CD4-positive, alpha-beta T cell treated with Interferon alpha-2 for 1 hour (primary cell): Measurements from ENCODE around the gene HNRNPF.
"Not testable (repeated sequence)": the region's sequence is repeated elsewhere in the genome, so short reads cannot be mapped to it uniquely, and the experiment has no call there.

Experiments used
- DNase-seq, 2 donors: peaks; one replicate each; pipeline ENCODE4 v3.0.0-alpha.2; 2020 to 2022

Gene HNRNPF

DNA sequence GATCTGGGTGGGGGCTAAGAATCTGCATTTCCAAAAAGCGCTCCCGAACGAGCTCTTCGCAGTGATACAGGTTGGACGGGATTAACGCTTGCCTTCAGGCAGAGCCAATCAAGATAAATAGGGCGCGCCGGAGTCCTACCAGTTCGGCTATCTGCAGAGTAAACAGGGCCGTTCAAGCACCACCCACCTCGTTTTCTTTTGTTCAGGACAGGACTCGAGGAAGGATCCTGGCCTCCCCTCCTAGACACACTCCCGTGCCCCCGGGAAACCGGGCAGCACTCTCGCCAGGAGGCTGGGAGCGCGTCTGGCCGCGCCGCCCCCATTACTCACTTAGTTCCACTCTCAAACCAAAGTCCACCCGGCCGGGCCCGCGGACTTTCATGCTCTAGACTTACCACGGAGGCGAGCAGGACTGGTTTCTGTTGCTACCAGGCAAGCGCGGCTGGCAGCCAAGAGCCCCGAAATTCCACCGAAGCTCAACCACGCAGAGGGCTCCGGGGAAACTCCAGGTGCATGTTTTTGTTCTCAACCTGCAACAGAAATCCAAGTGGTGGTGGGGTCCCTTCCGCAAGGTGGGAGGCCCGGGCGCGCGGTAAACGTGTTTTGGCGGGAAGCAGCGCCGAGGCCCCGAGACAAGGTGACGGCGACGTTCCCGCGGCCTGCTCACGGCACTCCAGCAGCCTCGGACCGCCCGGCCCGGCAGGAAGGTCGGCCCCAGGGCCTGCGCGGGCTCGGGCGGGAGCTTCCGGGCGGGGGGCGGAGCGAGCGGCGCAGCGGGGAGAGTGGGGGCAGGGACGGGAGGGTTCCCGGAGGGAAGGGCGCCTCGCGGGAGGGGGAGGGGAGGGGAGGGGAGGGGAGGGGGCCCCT is 12.7 kb downstream of the HNRNPF start:
- DNase-seq: peak; percentile 62 to 80

DNA sequence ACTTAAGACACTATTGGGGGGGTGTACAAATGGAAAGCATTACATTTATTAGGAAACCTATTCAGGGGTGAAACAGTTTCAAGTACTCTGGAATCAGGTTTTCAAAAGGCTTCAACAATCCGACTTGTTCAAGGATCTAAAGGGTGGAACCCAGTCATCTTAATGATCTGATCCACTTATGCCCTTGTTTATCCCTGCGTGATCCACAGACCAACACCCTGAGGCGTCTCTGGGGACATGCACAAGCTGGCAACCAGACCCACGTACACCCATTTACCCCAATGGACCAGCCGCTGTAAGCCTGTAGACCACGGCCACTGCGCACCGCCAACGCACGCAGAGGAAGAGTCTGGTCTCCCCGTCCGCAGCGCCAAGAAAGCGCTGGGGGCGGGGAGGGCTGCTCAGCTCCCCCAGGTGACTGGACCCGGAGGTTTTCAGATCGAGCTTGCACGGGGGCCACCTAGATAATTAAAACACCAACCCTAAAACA is 13.4 kb downstream of the HNRNPF start:
- DNase-seq: peak in 1 of 2 donors; percentile 49

DNA sequence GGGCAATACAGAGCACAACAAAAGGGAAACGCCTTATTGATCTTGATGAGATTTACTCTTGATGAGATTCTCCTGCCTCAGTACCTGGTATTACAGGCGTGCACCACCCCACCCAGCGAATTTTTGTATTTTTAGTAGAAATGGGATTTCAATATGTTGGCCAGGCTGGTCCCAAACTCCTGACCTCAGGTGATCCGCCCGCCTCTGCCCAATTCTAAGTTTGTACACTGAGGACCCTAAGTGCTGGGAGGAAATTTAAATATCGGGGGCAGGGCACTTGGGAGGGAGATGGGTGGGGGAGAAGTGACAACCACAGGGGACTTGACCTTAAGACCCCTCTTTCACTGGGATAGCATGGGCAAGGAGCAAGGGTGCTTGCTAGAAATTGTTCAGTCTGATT is 14.1 kb downstream of the HNRNPF start:
- no peak for DNase-seq

DNA sequence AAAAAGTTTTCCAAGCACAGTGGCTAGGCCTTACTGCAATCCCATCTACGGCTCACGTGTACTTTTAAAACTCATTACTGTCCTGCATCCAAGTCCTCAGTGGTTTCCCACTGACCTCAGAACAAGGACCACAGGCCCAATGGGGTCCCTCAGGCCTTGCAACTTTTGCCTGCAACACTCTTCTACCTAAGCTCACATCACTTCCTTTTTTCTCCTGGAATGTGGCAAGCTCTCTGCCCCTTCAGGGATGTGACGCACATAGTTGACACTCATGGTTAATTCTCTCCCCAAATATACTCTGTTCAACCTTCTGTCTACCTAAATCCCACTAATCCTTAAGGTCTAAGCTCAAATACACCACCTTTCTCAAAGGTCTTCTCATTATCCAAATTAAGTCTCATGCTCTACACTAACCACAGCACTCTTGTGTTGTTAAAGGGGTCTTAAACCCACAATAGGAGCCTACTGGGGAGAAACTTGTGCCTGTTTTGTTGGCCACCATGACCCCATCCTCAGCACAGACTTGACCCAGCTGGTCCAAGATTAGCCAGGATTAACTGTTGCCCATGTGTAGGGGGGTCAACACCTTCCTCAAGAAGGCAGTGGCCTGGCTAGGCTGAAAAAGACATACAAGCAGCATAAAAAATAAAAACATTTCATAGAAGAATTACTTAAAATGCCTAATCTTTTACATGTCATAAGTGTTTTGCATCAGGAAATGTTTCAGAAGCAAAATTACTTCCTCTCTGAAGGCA is 15.2 kb downstream of the HNRNPF start:
- DNase-seq: no peak

GRCh38 chr10:43393186-43393585 is 15.8 kb downstream of the HNRNPF start:
- not testable (repeated sequence) for DNase-seq

DNA sequence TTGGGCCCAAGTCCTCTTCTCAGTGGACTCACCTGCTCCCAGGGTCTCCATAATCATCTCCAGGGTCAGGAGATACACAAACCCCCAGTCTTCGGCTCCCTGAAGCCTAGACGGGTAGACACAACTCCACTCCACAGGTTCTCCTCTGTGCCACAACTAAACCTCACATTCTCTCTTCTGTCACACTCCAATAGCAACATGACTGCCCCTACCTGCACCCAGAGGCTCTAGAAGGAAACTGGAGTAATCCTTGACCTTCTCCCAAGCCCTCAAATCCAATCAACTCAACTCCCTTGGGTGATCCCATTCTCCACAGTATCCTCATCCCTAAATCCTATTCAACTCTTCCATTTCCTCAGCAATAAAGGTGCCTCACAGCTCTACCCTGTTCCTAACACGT is 16.2 kb downstream of the HNRNPF start:
- no peak for DNase-seq

DNA sequence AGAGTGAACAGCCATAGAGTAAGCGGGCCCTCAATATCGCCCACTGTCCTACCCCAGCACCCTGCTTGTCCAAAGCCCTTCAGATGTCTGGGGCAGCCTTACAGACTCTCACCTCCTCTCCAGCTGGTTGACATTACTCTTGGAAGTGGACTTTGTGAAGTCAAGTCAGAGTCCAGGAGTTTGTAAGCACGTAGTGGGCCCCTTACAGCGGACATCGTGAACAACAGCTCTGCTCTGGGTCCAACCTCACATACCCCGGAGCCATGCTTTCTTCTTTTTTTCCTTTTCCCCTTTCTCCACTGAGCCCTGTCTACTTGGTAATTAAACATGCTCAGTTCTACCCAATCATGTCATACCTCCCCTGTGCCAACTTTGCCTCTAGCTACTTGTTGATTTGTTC is 17.5 kb downstream of the HNRNPF start:
- no peak for DNase-seq

DNA sequence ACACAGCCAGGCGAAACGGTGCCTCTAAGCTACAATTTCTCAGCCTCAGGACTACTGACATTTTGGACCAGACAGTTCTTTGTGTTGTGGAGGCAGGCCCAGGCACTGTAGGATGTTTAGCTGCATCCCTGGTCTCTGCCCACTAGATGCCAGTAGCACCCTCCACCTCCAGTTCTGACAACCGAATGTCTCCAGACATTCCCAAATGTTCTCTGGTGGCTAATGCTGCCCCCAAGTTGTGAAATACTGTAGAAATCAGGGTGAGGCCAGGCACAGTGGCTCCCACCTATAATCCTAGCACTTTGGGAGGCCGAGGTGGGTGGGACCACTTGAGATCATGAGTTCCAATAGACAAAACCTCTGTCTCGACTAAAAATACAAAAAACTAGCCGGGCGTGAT is 18.2 kb downstream of the HNRNPF start:
- DNase-seq: peak in 1 of 2 donors; percentile 53

DNA sequence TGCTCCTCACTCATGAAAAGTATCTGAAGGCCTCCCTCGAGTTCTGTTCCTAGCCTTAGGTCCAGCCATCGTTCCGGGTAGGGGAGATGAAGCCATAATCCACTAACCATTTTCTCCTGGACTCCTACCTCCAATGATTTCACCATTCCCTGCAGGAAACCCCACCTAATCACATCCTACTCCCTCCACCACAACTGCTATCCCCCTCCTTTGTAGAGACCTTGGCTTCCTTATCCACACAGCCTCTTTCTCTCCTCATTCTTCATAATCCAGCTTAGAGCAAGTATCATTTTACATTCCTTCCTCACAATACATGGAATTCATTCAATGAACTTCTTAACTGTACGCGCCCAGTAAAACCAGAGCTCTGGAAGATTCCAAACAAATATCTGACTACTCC is 18.7 kb downstream of the HNRNPF start:
- no peak for DNase-seq

GRCh38 chr10:43389867-43390266 is 19.1 kb downstream of the HNRNPF start:
- DNase-seq: no peak

DNA sequence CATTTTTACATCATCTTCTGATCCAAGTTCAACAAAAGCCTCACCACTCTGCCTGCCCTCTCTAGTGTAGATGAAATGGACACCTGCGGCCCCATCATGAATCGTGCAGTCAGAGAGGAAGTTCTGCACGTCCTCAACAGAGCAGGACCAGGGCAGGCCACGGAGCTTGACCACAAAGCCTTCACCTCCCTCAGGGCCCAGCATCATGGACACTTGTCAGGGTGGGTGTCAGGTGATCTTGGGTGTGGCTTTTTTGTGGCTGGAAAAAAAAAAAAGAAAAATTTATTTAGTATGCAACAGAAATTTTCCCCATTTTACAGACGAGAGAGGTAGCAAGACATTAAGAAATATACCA is 21.3 kb downstream of the HNRNPF start:
- DNase-seq: no peak

DNA sequence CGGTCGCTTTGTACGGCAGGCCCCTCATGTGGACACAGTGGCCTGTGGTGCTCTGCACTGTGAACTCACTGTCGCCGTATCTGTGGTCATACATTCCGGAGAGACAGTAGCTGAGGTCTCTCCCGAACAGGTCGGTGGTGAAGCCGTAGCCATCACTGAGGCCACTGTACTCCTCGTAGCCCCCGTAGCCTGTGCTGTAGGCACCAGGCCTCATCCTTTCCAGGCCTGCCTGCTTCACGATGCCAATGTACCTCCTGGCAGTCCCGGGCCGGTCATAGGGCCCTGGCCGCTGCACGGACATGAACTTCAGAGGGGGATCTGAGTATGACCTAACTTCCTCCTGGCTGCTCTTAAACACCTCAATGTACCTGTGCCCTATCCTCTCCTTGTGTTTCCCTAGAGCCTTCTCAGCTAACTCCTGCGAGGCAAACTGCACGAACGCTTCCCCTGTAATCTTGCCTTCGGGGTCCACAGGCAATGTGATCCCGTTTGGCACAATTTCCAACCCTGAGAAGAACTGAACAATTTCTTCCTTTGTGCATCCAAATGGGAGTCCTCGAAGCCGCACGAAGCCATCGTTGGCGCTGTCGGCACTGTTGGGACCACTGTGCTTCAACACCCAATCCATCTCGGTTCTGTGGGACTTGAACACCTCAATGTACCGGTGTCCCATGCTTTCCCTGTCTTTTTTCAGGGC is 21.9 kb downstream of the HNRNPF start:
- no peak for DNase-seq

GRCh38 chr10:43386549-43386948 is 22.4 kb downstream of the HNRNPF start:
- DNase-seq: no peak

DNA sequence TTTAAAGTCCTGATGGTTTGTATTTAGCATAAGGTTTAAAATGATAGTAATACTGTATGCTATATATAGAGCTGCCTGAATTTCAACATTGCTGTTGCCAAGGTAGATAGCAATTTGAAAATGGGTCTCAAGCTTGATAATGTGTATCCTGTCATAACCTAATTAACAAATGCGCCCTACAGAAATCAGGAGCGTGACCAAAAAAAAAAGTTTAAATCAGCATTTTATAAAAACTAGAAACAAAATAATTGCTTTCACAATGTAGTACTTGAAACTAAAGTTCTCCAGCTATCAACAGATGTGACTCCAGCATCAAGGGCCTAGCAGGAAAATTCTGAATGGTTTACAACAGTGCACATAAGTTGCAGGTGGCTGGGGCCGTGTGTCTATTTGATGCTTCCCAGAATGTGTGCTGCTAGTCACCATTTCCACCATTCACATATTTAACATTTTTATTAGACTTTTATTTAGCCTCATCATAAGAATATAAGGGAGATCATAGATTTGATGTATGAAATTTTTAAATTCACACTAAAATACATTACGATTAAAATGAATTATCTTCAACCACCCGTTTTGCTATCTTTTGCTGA is 23.5 kb downstream of the HNRNPF start:
- no peak for DNase-seq

DNA sequence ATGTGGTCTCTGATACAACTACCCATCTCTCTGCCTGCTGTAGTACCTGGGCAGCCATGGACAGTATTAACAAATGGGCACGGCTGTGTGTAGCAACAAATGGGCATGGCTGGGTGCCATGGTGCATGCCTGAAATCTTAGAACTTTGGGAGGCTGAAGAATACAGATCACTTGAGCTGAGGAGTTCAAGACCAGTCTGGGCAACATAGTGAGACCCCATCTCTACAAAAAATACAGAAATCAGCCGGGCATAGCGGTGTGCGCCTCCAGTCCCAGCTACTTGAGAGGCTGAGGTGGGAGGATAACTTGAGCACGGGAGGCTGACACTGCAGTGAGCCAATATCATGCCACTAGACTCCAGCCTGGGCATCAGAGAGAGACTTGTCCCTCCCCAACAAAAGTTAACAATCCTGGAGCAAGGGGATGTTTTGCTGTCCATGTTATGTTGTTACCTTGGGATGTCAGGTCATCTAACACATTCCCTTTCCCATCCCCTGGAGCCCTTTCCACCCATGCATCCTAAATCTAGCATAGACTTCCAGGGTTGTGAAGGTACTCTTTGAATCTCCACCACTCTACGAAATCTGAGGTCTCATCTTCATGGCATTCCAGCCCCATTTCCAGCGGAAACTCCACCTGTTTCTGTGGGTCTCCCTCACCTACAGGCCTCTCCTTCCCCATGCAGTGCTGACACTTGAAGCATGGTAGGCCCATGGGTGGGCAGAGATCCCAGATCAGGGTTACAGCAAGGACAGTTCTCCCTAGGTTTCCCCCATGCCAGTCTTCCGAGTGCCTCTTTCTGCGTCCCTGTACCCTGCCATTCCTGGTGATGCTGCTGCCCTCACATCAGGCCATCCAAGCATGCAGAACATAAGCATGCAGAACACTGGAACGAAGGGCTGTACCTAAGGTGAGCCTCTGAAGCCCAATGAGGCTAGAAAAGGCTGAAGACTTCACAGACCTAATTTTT is 24.4 kb downstream of the HNRNPF start:
- DNase-seq: no peak

- no peak for DNase-seq
Observed at GRCh38 chr10:43383204-43383971, 25.6 kb downstream of the HNRNPF start.

DNA sequence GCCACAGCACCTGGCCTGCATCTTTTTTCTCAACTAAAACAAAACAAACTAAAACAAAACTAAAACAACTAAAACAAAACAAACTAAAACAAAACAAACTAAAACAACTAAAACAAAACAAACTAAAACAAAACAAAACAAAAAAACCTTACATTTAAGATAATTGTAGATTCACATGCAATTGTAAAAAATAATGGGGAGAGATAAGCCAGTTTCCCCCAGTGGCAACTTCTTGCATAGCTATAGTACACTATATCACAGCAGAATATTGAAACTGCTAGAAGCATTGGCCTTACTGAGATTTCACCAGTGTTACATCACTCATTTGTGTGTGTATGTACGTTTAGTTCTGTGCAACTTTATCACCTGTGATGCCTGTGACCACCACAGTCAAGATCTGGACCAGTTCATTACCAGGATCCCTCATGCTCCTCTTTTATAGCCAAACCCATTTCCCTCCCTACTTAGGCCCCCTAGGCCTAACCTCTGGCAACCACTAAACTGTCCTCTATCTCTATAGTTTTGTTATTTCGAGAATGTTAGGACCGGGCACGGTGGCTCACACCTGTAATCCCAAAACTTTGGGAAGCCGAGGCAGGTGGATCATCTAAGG is 28.3 kb downstream of the HNRNPF start:
- no peak for DNase-seq

- no peak for DNase-seq
Observed at GRCh38 chr10:43377424-43377883, 31.5 kb downstream of the HNRNPF start.

DNA sequence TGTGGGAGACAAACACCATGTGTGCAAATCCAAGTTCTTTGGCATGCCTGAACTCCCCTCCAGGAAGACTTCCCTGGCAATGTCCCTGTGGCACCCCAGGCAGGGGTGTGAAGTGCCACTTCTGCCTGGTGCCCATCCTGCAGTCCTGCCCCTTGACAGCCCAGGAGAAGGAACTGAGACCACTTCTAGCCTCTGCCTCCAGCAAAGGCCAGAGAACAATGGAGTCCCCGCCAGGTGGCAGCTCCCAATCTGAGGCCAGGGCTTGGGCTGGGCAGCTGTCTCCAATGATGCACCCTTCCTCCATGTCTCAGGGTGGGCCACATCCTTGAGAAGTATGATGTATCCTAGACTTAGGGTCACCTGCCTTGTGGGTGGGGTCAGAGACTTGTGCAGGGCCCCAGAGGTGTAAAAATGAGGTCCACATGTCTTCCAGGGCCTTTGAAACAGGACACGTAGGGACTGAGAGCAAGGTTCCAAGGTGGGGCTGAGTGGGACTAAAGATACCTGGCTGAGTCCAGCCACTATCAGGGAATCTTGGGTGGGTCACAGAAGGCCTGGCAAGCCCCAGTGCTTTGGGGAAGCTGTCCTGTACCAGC is 32.1 kb downstream of the HNRNPF start:
- no peak for DNase-seq

DNA sequence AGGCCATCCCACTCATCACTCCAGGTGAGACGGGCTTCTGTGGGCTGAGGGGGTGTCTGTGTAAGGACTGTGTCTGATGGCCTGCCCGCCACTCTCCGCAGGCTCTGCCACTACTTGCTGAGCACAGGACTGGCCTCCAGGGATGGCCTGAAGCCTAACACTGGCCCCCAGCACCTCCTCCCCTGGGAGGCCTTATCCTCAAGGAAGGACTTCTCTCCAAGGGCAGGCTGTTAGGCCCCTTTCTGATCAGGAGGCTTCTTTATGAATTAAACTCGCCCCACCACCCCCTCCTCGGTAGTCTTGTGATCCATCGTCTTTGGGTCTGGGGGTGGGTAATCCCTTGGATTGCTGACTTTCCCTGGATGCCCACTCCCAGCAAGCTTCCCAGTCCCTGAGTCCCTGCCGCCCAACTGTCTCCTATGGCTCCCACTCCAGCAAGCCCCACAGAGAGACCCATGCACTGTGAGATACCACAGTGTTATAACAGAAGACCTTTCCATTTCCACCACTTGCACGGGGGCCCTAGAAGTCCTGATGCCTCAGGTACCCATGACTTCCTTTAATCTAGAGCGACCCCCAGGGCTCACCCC is 32.8 kb downstream of the HNRNPF start:
- no peak for DNase-seq
